Stimulated activated CD4-positive, alpha-beta T cell treated with anti-CD3 and anti-CD28 coated beads, Interleukin-15, amount 100 ng/mL, for 24 hours (primary cell): ENCODE results near the gene CNOT1.
"Not testable (repeated sequence)": the region's sequence is repeated elsewhere in the genome, so short reads cannot be mapped to it uniquely, and the experiment has no call there.

Source experiments
- DNase-seq: peaks from one replicate; pipeline ENCODE4 v3.0.0-alpha.2; 2020

The CNOT1 gene

DNA sequence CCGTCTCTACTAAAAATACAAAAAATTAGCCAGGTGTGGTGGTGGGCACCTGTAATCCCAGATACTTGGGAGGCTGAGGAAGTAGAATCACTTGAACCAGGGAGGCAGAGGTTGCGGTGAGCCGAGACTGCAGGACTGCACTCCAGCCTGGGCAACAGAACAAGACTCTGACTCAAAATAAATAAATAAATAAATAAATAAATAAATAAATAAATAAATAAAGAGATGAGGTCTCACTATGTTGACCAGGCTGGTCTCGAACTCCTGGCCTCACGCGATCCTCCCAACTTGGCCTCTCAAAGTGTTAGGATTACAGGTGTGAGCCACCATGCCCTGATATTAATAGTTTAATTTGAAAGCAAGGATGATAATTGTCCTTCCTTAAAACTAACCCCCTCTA is 7.4 kb upstream of the CNOT1 start:
- not testable (repeated sequence) for DNase-seq

DNA sequence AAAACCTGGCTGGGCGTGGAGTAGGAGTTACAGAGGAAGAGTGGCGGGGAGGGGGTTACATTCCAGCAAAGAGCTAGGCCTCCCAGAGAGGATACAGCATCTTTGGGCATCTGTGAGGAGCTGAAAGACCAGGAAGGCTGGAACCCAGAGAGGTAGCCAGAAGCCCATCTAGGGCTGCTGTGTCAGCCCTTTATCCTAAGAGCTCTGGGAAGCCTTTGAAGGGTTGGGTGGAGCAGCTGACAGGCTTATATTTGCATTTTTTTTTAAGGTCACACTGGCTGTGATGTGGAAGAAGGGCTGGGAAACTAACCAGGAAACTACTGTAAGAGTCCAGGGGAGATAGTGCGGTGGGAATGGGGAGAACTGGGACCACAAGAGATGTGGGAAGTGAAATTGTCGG is 6.8 kb upstream of the CNOT1 start:
- DNase-seq: no peak

DNA sequence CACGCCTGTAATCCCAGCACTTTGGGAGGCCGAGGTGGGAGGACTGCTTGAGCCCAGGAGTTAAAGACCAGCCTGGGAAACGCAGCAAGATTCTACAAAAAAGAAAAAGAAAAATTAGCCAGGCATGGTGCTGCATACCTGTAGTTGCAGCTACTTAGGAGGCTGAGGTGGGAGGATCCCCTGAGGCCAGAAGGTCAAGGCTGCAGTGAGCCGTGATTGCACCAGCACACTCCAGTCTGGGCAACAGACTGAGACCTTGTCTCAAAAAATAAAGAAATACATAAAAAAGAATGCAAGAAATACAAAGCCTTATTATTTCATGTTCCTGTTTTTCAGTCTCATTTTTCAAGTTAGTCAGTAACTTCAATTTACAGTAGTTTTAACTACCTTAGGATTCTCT is 5.9 kb upstream of the CNOT1 start:
- no peak for DNase-seq

DNA sequence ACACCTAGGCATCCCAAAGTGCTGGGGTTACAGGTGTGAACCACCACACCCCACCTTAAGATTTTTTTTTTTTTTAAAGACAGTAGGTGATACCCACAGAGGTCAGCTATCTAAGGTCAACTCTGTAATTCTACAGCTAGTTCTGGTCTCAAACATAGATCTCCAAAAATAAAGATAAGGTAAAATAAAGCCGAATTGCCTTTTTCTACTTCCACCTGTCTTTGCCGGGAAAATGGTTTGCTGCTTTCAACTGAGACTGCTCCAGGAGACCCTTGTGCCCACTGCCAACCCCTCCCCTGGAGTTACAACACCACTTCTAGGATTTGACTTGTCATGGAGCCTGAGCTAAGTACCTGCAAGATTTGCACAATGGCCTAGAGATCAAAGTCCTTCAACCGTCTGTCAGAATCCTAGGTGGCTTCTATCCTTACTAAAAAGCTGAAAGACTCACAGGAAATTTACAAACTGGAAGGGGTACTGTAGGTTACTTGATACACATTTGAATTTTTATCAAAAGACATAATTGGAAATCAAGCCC is 4.7 kb upstream of the CNOT1 start:
- no peak for DNase-seq

DNA sequence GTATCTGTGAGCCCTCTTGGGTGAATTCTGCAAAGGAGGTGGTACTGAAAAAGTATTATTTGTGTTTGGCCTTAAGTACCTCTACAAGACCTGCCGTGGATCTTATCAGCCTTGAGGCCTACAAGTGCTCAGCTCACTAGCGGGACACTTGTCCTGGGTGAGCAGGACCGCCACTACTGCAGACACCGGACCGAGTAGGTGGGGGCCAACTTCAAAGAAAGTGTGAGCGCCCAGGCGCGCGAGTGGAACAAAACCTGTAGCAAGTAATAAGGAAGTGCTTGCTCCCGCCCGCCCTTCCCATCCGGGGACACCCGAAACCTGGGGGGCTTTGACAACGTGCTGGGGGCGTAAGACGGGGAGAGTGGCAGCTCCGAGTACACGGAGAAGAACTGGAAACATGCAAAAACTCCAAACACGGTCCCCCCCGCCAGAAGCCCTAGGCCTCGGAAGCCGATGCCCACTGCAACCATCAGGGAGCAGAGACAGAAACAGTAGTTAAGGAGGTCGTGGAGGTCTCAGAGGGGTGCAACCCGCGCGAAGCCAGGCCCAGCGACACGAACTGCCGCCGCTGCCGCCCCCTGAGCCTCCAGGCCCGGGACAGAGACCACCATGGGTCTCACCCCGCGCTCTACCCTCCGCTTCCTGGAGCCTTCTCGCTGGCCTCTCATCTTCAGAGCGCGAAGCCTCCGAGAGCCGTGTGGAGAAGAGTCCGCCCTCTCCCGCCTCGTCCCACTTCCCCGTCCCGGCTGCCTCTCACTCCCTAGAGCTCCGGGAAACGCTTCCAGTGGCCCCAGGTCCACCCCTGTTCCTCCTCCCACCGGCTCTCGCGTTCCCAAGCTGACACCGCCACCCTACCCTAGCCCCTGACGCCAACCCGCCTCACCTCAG is 537 bp downstream of the CNOT1 start:
- peak; percentile 68 for DNase-seq

DNA sequence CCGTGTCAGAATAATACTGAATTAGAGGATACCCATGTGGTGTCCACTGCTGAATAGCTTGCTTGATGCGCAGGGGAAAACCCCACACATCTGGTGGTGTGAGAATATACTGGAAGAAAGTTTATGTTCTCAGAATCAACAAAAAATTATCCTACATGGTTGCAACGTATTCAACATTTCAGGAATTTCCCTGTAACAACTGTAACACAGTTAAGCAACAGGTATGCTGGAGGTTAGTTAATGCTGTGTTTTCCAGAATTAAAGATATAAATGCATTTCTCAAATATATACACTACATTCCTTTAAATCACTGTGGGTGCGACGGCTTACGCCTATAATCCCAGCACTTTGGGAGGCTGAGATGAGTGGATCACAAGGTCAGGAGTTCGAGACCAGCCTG is 5.4 kb downstream of the CNOT1 start:
- DNase-seq: no peak

DNA sequence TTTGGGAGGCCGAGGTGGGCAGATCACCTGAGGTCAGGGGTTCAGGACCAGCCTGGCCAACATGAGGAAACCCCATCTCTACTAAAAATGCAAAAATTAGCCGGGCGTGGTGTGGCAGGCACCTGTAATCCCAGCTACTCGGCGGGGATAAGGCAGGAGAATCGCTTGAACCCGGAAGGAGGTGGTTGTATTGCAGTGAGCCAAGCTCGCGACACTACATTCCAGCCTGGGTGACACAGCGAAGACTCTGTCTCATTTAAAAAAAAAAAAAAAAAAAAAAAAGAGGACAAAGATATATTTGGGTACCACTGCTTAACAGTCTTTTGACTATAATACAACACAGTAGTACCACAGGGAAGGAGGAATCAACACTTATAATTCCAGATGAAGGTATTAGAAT is 9.2 kb downstream of the CNOT1 start:
- DNase-seq: no peak

DNA sequence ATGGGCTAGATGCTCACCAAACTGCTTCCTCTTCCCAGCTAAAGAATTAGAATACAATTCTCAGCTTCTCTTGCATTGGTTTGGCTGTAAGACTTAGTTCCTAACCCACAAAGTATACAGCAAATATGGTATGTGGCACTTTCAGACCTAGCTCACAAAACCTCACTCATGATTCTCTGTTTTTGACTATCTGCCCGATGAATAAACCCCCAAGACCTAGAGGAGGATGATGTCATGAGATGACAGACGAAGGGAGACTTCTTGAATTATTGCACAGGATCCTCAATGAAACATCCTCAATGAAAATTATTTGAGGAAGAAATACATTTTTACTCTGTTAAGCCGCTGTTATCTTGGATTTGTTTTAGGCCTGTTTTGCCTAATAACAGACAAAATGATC is 14.3 kb downstream of the CNOT1 start:
- no peak for DNase-seq

DNA sequence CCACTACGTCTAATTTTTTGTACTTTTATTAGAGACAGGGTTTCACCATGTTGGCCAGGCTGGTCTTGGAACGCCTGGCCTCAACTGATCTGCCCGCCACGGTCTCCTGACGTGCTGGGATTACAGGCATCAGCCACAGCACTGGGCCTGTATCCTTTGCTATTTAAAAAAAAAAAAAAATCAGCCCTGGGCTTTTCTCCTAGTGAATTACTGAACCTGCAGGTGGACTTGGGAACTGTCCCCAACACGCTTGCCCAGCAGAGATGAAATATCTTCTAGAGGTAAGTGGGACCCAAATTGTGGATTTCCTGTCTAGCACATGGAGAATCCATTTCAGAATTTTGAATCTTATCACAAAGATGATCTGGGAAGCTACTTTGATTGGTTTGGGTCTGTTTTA is 14.8 kb downstream of the CNOT1 start:
- no peak for DNase-seq

DNA sequence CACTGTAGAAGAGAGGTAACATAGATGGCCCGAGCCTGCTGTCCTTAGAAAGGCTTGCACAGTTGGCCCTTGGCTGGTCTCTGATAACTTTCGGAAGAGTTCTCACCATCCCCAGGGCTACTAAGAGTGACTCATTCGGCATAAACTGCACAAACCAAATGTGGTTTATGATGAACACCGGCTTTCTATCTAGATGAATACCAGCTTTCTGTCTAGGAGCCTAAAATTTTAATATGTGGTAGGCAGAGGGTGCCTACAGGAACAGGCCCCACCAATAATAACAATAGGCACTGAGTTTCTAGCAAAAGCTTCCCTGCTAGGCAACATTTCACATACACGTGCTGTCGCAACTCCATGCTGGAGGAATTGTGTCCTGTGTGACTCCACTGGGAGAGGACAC is 15.4 kb downstream of the CNOT1 start:
- DNase-seq: no peak

DNA sequence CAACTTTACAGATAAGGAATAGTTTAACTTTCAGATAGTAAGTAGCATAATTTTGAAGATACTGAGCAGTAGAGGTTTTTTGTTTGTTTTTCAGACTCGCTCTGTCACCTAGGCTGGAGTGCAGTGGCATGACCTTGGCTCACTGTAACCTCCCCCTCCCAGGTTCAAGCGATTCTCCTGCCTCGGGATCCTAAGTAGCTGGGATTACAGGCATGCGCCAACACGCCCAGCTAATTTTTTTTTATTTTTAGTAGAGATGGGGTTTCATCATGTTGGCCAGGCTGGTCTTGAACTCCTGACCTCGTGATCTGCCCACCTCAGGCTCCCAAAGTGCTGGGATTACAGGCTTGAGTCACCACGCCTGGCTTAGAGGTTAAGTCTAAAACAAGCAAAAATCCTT is 16.7 kb downstream of the CNOT1 start:
- not testable (repeated sequence) for DNase-seq

DNA sequence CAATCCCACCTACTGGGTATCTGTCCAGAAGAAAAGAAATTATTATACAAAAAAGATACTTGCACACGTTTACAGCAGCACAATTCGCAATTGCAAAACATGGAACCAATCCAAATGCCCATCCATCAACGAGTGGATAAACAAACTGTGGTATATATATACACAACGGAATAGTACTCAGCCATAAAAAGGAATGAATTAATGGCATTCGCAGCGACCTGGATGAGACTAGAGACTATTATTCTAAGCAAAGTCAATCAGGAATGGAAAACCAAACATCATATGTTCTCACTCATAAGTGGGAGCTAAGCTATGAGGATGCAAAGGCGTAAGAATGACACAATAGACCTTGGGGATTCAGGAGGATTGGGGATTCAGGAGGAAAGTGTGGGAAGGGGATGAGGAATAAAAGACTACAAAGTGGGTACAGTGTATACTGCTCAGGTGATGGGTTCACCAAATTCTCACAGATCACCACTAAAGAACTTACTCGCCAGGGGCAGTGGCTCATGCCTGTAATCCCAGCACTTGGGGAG is 21.0 kb downstream of the CNOT1 start:
- DNase-seq: no peak

DNA sequence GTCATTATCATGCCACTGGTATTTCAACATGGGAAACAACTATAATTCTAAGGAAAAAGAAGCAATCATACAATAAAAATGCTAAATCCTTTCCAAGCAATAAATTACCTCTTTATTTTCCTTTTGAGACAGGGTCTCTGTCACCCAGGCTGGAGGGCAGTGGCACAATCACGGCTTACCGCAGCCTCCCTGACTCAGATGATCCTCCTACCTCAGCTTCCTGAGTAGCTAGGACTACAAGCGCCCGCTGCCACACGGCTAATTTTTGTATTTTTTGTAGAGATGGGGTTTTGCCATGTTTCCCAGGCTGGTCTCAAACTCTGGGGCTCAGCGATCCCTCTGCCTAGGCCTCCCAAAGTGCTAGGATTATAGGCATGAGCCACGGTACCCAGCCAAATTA is 24.1 kb downstream of the CNOT1 start:
- no peak for DNase-seq

DNA sequence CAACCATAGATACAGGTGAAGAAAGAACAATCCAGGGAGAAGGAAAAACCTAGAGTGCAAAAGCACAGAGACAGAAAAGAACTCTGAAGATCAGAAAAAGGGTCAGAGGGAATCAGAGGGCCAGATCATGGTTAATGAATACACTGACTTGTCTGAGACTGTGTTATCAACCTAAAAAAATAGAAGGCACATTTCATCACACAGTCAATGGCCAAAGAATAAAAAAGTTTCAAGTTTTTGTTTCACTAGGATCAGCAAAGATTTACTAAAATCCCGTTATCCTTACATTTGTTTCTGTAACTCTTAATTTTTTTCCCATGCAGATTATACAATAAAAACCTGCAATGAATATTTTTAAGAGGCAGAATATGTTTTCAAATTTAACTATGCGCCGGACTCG is 38.5 kb downstream of the CNOT1 start:
- DNase-seq: no peak

DNA sequence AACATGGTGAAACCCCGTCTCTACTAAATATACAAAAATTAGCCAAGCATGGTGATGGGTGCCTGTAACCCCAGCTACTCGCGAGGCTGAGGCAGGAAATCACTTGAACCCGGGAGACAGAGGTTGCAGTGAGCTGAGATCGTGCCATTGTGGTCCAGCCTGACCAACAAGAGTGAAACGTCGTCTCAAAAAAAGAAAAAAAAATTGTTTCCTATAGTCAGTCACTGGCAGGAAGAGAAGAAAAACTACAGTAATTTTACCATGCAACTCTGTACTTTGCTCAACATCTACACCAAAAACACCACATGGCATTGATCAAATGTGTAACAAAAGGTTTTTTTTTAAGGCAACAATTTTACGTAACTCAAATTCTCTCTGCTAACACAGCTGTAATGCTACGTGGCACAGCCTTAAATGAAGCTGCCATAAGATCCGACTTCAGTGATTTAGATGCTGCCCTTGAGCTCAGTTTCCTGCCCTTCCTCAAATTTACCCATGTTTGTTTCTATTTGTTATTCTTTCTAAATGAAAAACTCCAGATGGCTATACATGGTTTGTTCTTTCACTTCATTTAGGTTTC is 40.2 kb downstream of the CNOT1 start:
- DNase-seq: no peak

DNA sequence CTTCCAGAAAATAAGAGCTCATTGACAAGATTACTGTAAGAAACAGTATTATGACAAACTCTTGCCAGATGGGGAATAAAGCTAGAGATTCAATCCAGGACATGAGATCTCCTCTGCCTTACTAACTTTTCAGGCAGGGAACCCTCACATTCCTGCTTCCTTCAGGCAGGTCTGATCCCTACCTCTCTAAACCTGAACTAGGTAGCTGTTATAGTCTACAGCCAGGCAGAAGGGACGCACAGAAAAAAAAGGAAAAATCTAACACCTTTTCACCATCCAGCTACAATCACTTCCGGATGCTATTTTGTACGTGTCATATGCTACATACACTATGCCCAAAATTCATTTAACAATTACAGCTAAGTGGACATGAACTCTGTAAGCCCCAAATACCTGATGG is 41.2 kb downstream of the CNOT1 start:
- DNase-seq: no peak

DNA sequence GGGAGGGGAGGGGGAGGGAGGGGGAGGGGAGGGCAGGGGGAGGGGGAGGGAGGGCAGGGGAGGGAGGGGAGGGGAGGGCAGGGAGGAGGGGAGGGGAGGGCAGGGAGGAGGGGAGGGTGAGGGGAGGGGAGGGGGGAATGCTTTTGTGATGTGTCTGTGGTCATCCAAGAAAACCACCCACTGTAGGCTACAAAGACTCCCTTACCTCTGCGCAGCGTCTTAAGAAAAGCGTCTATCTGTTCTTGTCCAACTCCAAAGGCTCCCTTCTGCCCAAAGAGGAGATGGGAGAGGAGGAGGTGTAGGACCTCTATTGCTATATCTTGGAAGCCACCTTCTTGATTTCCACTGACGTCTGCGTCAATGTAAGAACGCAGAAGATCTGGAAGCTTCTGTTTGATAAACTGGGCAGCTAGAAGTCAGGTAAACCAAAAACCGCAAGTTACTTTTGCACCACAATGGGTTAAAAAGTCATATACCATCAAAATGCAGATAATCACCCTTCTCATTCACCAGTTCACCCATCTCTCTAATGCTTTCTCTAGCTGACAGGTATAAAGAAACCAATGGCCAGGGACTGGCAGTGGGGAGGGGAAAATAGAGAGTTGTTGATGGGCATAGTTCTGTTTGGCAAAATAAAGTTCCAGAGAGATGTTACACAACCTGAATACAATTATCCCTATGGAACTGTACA is 43.1 kb downstream of the CNOT1 start:
- no peak for DNase-seq

DNA sequence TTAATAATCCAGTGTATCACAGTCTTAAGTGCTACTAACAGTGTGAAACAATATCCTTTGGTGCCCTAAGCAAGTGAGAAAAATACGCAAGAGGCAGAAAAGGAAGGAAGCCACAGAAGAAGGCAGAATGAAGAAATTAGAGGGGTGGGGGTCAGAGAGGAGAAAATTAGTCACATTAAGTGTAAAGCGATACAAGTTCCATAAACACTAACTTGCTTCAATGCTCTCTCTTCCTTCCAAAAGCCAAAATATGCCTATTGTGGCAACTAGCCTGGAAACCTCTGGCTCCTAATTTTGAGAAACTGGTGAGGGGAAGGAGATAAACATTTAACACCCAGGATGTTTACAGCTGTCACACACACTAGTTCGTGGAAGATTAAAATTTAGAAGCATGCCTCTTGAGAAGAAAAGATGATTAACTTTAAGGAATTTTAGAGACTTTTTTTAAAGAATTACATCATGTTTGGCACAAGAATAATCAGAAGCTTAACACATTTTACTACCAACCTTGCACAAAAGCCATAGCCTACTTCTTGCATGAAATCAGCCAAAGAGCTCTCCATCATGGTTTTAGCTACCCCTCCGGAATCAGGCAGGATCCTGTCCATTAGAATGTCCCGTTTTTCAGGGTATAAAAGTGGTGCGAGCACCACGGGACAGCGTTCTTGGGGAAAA is 44.7 kb downstream of the CNOT1 start:
- no peak for DNase-seq

DNA sequence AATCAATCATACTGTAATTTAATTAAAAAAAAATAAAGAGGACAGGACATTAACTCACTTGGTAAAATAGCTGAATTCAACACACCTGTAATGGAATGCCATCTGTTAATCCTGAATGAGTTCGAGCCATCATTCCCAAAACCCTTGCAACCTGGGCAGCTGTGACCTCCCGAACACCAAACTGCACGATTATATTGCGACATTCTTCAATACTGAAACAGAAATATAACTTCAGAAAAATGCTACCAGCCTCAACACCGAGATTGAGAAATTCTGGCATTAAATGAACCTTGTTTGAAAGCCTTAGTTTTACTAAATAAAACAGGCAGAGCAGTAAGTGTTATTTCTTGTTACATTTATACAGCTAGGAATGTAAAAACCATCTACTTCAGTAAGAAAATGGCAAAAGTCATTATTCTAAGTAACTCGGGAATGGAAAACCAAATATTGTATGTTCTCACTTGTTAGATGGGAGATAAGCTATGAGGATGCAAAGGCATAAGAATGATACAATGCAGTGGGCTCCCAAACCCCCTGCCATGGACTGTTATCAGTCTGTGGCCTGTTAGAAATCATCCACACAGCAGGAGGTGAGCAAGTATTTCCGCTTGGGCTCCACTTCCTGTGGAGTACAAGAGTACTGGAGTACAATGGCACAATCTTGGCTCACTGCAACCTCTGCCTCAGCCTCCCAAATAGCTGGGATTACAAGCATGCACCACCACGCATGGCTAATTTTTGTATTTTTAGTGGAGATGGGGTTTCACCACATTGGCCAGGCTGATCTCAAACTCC is 46.5 kb downstream of the CNOT1 start:
- DNase-seq: peak; percentile 30

DNA sequence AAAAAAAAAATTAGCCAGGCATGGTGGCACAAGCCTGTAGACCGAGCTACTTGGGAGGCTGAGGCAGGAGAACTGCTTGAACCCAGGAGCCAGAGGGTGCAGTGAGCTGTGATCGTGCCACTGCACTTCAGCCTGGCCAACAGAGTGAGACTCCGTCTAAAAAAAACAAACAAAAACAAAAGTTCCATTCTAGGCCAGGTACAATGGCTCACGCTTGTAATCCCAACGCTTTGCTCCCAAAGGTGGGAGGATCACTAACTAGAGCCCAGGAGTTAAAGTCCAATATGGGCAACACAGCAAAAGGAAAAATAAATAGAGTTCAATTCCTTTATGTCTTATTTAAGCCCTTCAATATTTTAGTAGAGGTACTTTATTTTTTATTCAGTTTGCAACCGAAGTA is 47.5 kb downstream of the CNOT1 start:
- DNase-seq: no peak

DNA sequence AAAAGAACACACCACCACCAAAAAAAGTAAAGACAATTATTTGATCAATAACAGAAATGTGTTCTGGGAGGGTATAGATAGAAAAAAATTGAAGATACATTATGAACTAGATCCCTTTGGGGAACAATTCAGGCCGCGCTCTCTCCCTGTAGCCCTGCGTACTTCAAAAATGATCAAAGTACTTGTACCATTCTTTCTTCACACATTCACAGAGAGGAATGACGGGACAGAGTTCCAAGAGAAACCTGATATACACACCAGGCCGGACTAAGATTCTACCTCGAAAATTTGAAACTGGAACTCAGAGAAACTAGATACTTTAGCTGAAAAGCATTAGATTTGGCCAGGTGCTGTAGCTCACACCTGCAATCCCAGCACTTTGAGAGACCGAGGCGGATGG is 50.0 kb downstream of the CNOT1 start:
- no peak for DNase-seq

DNA sequence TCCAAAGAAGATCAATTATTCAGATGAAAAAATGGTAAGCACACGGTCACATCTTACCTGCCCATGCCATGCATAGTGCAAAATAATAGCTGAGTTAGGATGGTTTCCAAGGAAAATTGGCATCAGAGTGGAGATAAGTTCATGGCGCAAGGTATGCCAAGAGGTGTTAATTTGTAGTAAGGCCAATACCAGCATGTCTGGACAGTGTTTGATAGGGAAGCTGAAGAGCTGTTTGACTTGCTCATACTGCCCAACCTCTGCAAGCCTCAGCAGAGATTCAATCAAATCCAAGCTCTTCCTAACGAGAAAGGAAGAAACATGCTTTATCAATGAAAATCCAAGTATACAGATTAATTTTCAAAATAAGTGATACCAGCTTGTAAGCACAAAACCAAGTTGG is 51.0 kb downstream of the CNOT1 start:
- no peak for DNase-seq
